Stimulated activated CD4-positive, alpha-beta T cell treated with anti-CD3 and anti-CD28 coated beads, Interleukin-2, amount 100 ng/mL, for 4 hours (primary cell): ENCODE results near the gene CHPT1.

Source experiments
- DNase-seq: peaks from one replicate; pipeline ENCODE4 v3.0.0-alpha.2; 2020; ENCODE audit warnings: low read depth

CHPT1 gene

GRCh38 chr12:101685092-101685491 lies 12.3 kb upstream of the CHPT1 start:
- DNase-seq, result no peak

- DNase-seq, result no peak
Observed at GRCh38 chr12:101686176-101686575, 11.3 kb upstream of the CHPT1 start.

GRCh38 chr12:101690544-101691098 lies 6.8 kb upstream of the CHPT1 start:
- no peak for DNase-seq

- DNase-seq, result no peak
Observed at GRCh38 chr12:101691503-101692096, 5.8 kb upstream of the CHPT1 start.

- DNase-seq, result no peak
Observed at GRCh38 chr12:101694297-101694848, 3.1 kb upstream of the CHPT1 start.

GRCh38 chr12:101694986-101695385 lies 2.5 kb upstream of the CHPT1 start:
- no peak for DNase-seq

- no peak for DNase-seq
Observed at GRCh38 chr12:101695706-101696105, 1.7 kb upstream of the CHPT1 start.

GRCh38 chr12:101696251-101697196 lies 916 bp upstream of the CHPT1 start:
- no peak for DNase-seq

- DNase-seq, result no peak
Observed at GRCh38 chr12:101697930-101698799, 725 bp downstream of the CHPT1 start.

GRCh38 chr12:101698800-101699347 lies 1.4 kb downstream of the CHPT1 start:
- no peak for DNase-seq

GRCh38 chr12:101700299-101700820 lies 2.9 kb downstream of the CHPT1 start:
- DNase-seq, result no peak

- DNase-seq, result no peak
Observed at GRCh38 chr12:101703487-101703886, 6.0 kb downstream of the CHPT1 start.

- DNase-seq, result no peak
Observed at GRCh38 chr12:101706403-101706802, 9.0 kb downstream of the CHPT1 start.

- DNase-seq, result no peak
Observed at GRCh38 chr12:101707131-101707782, 9.8 kb downstream of the CHPT1 start.

- DNase-seq, result no peak
Observed at GRCh38 chr12:101710288-101710687, 12.8 kb downstream of the CHPT1 start.

- DNase-seq, result no peak
Observed at GRCh38 chr12:101713059-101713682, 15.7 kb downstream of the CHPT1 start.

GRCh38 chr12:101713930-101714329 lies 16.5 kb downstream of the CHPT1 start:
- DNase-seq, result no peak

- DNase-seq, result no peak
Observed at GRCh38 chr12:101714877-101715444, 17.5 kb downstream of the CHPT1 start.

GRCh38 chr12:101719566-101719965 lies 22.1 kb downstream of the CHPT1 start:
- DNase-seq, result no peak

GRCh38 chr12:101720118-101720517 lies 22.7 kb downstream of the CHPT1 start:
- no peak for DNase-seq
